PC-9 (cell line): ENCODE measurements around the gene GTF2I. TPM values are rescaled to one million over a fixed set of nuclear protein-coding genes. Genes with fewer than 3 reads are reported as not detected.
A peak's percentile ranks its signal among the peaks of the same experiment; 100 is the strongest.

Experiments
- BruUV-seq: library from RNA; stranded (reverse); fragments of 400-500 nt; replicated peaks from 2 replicates; lab custom pipeline; 2021; lab: Mats Ljungman, UMichigan
- CTCF ChIA-PET: fragments of 300-600 bp; sonication (Branson Sonifier 250); formaldehyde crosslinking; loops from one replicate; lab custom pipeline; 2022; ENCODE audit warnings: antibody characterized with exemption; lab: Charles Lee
- POLR2A ChIA-PET: fragments of 300-600 bp; sonication (Branson Sonifier 250); formaldehyde crosslinking; loops from one replicate; lab custom pipeline; 2022; ENCODE audit warnings: antibody characterized with exemption; ENCODE audit not compliant: unreplicated experiment; lab: Charles Lee
- DNase-seq, 2 experiments: peaks; one replicate each; pipeline versions ENCODE4 v3.0.0 to v3.0.0-alpha.2; 2015 to 2022; ENCODE audit warnings: mixed read lengths in 1 of 2
- H2AFZ ChIP-seq: fragments of 200-600 bp; sonication (generic); 2 replicates; pipeline ENCODE4 v1.8.1; 2017; ENCODE audit warnings: antibody characterized with exemption
- H3F3A ChIP-seq: fragments of 200-600 bp; sonication (generic); 2 replicates; pipeline ENCODE4 v1.8.1; 2017; ENCODE audit warnings: antibody characterized with exemption, mild to moderate bottlenecking, low read depth; ENCODE audit not compliant: insufficient read depth
- H3K27ac ChIP-seq: fragments of 200-600 bp; sonication (generic); 2 replicates; pipeline ENCODE4 v1.6.1; 2016; ENCODE audit warnings: mixed run types
- H3K27me3 ChIP-seq: fragments of 200-600 bp; sonication (generic); 2 replicates; pipeline ENCODE4 v1.6.1; 2016; ENCODE audit warnings: low read depth, mixed run types; ENCODE audit not compliant: insufficient read depth
- H3K36me3 ChIP-seq: fragments of 200-600 bp; sonication (generic); 2 replicates; pipeline ENCODE4 v1.6.1; 2016; ENCODE audit warnings: low read depth, mixed run types
- H3K4me1 ChIP-seq: fragments of 200-600 bp; sonication (generic); replicated peaks from 2 replicates; pipeline ENCODE4 v1.6.1; 2016; ENCODE audit warnings: mixed run types; ENCODE audit not compliant: insufficient read depth
- H3K4me2 ChIP-seq: fragments of 200-600 bp; sonication (generic); 2 replicates; pipeline ENCODE4 v1.6.1; 2017; ENCODE audit warnings: mixed run types
- H3K4me3 ChIP-seq: fragments of 200-600 bp; sonication (generic); 2 replicates; pipeline ENCODE4 v1.6.1; 2016; ENCODE audit warnings: mixed run types
- H3K79me2 ChIP-seq: fragments of 200-600 bp; sonication (generic); 2 replicates; pipeline ENCODE4 v1.6.1; 2017; ENCODE audit warnings: low read depth, mixed run types
- H3K9me2 ChIP-seq: fragments of 200-600 bp; sonication (generic); 2 replicates; pipeline ENCODE4 v1.8.1; 2017; ENCODE audit warnings: mild to moderate bottlenecking; ENCODE audit not compliant: insufficient read depth
- H3K9me3 ChIP-seq: fragments of 200-600 bp; sonication (generic); 2 replicates; pipeline ENCODE4 v1.8.1; 2016; ENCODE audit warnings: low read depth; ENCODE audit not compliant: insufficient read depth
- H4K20me1 ChIP-seq: fragments of 200-600 bp; sonication (generic); 2 replicates; pipeline ENCODE4 v1.8.1; 2017; ENCODE audit not compliant: insufficient read depth
- CTCF ChIP-seq: fragments of 200-600 bp; sonication (generic); conservative IDR thresholded peaks from 2 replicates; pipeline ENCODE4 v1.6.1; 2017; ENCODE audit warnings: mixed run types, antibody characterized with exemption, mild to moderate bottlenecking, moderate library complexity
- EZH2 ChIP-seq: fragments of 200-600 bp; sonication (generic); IDR thresholded peaks from 2 replicates; pipeline ENCODE4 v1.8.0; 2017; ENCODE audit warnings: antibody characterized with exemption, low read depth
- intact Hi-C: fragments of 100-400 bp; cut with micrococcal nuclease; formaldehyde crosslinking; loops from one replicate; pipeline ENCODE4 v1.10.0; 2022; ENCODE audit not compliant: unreplicated experiment
- total RNA-seq: library from RNA; stranded (reverse); gene quantifications from 2 replicates; pipeline ENCODE4 v1.2.3, GENCODE V29; 2021

The GTF2I gene
- total RNA-seq, 1 experiment from 2014 or later = 364 TPM

GRCh38 chr7:74655768-74656440 lies 1.6 kb upstream of the GTF2I start:
- no peaks in the 10 kb centered on the region for H3K27me3 ChIP-seq
- H3K27ac ChIP-seq = peak overlapping the region; percentile 68
- CTCF ChIA-PET = interaction anchor here (0.7 kb wide), 1 partner anchor 28 kb away, joined by 3 read pairs; no protein-coding TSS in a partner anchor
- peaks cover 36% of the 10 kb centered on the region for H3F3A ChIP-seq
- H3K36me3 ChIP-seq = no peaks in the 10 kb centered on the region
- H3K9me3 ChIP-seq = no peaks in the 10 kb centered on the region
- H4K20me1 ChIP-seq = peaks cover 20% of the 10 kb centered on the region; the same call in 1 of the 2 replicates
- POLR2A ChIA-PET = no interaction called here
- peak overlapping the region; percentile 98; the same call in 1 of the 2 replicates for H3K4me3 ChIP-seq
- H3K9me2 ChIP-seq = no peaks in the 10 kb centered on the region
- peak overlapping the region; percentile 81 for H2AFZ ChIP-seq
- BruUV-seq = no TSS peak
- TF ChIP-seq EZH2 (no peak), CTCF (no peak)
- H3K79me2 ChIP-seq = peaks cover 24% of the 10 kb centered on the region
- intact Hi-C loops = loop anchor here (2.0 kb wide), 1 partner anchor 239 kb away; no protein-coding TSS in a partner anchor
- peak overlapping the region; percentile 100 for H3K4me2 ChIP-seq
- peaks cover 40% of the 10 kb centered on the region for H3K4me1 ChIP-seq
- DNase-seq = no peak

- Histone ChIP-seq H3K27ac (peak overlapping the region; percentile 68), H3K9me2 (no peaks in the 10 kb centered on the region), H3K79me2 (peaks cover 30% of the 10 kb centered on the region), H3K4me3 (peak overlapping the region; percentile 98), H3F3A (peaks cover 39% of the 10 kb centered on the region), H3K4me2 (peak overlapping the region; percentile 100), H3K36me3 (no peaks in the 10 kb centered on the region), H3K4me1 (peaks cover 45% of the 10 kb centered on the region), H3K27me3 (no peaks in the 10 kb centered on the region), H4K20me1 (peaks cover 25% of the 10 kb centered on the region), H2AFZ (peak overlapping the region; percentile 88), H3K9me3 (no peaks in the 10 kb centered on the region)
- CTCF ChIA-PET = interaction anchor here (0.7 kb wide), 2 partner anchors 29 to 196 kb away, joined by 3 to 18 read pairs; no protein-coding TSS in a partner anchor
- TF ChIP-seq EZH2 = no peak
- no peak for TF ChIP-seq CTCF
- peak; percentile 40 to 49 for DNase-seq
- POLR2A ChIA-PET = interaction anchor here (0.8 kb wide), 1 partner anchor 45 kb away, joined by 4 read pairs; no protein-coding TSS in a partner anchor
- no TSS peak for BruUV-seq
- intact Hi-C loops = loop anchor here (2.0 kb wide), 1 partner anchor 240 kb away; no protein-coding TSS in a partner anchor
These were observed 1.1 kb upstream of the GTF2I start for GRCh38 chr7:74656441-74656836.

GRCh38 chr7:74656837-74657691 lies 454 bp upstream of the GTF2I start:
- peaks cover 36% of the 10 kb centered on the region for H3K79me2 ChIP-seq
- intact Hi-C loops = loop anchor here (1.0 to 2.0 kb wide), 3 partner anchors 22 to 240 kb away; no protein-coding TSS in a partner anchor
- H3K4me3 ChIP-seq = peak overlapping the region; percentile 98
- H3F3A ChIP-seq = peaks cover 39% of the 10 kb centered on the region
- POLR2A ChIA-PET = interaction anchor here (0.6 to 0.8 kb wide), 8 partner anchors 21 to 195 kb away, joined by 4 to 45 read pairs (median 12); no protein-coding TSS in a partner anchor
- peaks cover 31% of the 10 kb centered on the region for H4K20me1 ChIP-seq
- peak overlapping the region; percentile 68 for H3K27ac ChIP-seq
- H3K9me2 ChIP-seq = no peaks in the 10 kb centered on the region
- TF ChIP-seq CTCF (peak; percentile 27; the same call in 1 of the 2 replicates), EZH2 (no peak)
- H3K36me3 ChIP-seq = no peaks in the 10 kb centered on the region
- CTCF ChIA-PET = interaction anchor here (0.6 to 0.7 kb wide), 2 partner anchors 70 to 197 kb away, joined by 4 to 18 read pairs; no protein-coding TSS in a partner anchor
- DNase-seq = peak; percentile 86 to 99
- peak overlapping the region; percentile 100 for H3K4me2 ChIP-seq
- H3K27me3 ChIP-seq = no peaks in the 10 kb centered on the region
- no peaks in the 10 kb centered on the region for H3K9me3 ChIP-seq
- H3K4me1 ChIP-seq = peaks cover 51% of the 10 kb centered on the region
- H2AFZ ChIP-seq = peak overlapping the region; percentile 88
- BruUV-seq = TSS peak; percentile 31
